SK-N-SH (cell line): ENCODE measurements around the gene HOXD11. TPM values are rescaled to one million over a fixed set of nuclear protein-coding genes. Genes with fewer than 3 reads are reported as not detected.
A peak's percentile ranks its signal among the peaks of the same experiment; 100 is the strongest.

Source experiments
- CTCF ChIA-PET: fragments of 300-600, 350-600 bp; formaldehyde crosslinking; extraction: SDS; loops from one replicate; lab custom pipeline; 2021; lab: Yijun Ruan, JAX
- POLR2A ChIA-PET: fragments of 350-600 bp; sonication (Branson Sonifier 250); formaldehyde crosslinking; extraction: SDS; loops from one replicate; lab custom pipeline; 2020; ENCODE audit warnings: antibody characterized with exemption, inconsistent platforms; lab: Yijun Ruan, JAX
- DNase-seq: peaks from one replicate; pipeline ENCODE4 v3.0.0; 2012
- H2AFZ ChIP-seq: fragments of 200-600 bp; sonication (generic); 2 replicates; pipeline ENCODE4 v1.8.1; 2016; ENCODE audit warnings: antibody characterized with exemption, mild to moderate bottlenecking, low read depth
- H3F3A ChIP-seq: fragments of 200-600 bp; sonication (generic); replicated peaks from 2 replicates; pipeline ENCODE3; 2016; ENCODE audit warnings: antibody characterized with exemption, mild to moderate bottlenecking; ENCODE audit not compliant: insufficient read depth
- H3K27ac ChIP-seq, 2 experiments: fragments of 200-500 bp in 1 of 2; fragments of 200-600 bp in 1 of 2; sonication (Bioruptor generic) in 1 of 2; sonication (generic), shearing (Covaris generic) in 1 of 2; 2 replicates each; pipeline versions ENCODE4 v1.5.1 to v1.6.1; 2014 to 2016; ENCODE audit warnings: low read depth in 2 of 2, inconsistent platforms in 1 of 2, low read length in 1 of 2, mild to moderate bottlenecking in 1 of 2, mixed read lengths in 1 of 2
- H3K27me3 ChIP-seq: fragments of 200-600 bp; sonication (generic), shearing (Covaris generic); 2 replicates; pipeline ENCODE4 v1.6.1; 2016; ENCODE audit warnings: mixed run types; ENCODE audit not compliant: insufficient read depth
- H3K36me3 ChIP-seq, 2 experiments: fragments of 200-500 bp in 1 of 2; fragments of 200-600 bp in 1 of 2; sonication (Bioruptor generic) in 1 of 2; sonication (generic) in 1 of 2; replicated peaks in 1 of 2; 2 replicates each; pipeline versions ENCODE3 to v1.5.1; 2014 to 2016; ENCODE audit warnings: low read length in 1 of 2, mild to moderate bottlenecking in 1 of 2; ENCODE audit not compliant: insufficient read depth in 2 of 2, control insufficient read depth in 1 of 2
- H3K4me1 ChIP-seq, 2 experiments: fragments of 200-500 bp in 1 of 2; fragments of 200-600 bp in 1 of 2; sonication (Bioruptor generic) in 1 of 2; sonication (generic), shearing (Covaris generic) in 1 of 2; 2 replicates each; pipeline versions ENCODE4 v1.5.1 to v1.6.1; 2014 to 2016; ENCODE audit warnings: low read depth in 1 of 2, low read length in 1 of 2, mixed run types in 1 of 2; ENCODE audit not compliant: insufficient read depth in 2 of 2, control insufficient read depth in 1 of 2
- H3K4me2 ChIP-seq: fragments of 200-600 bp; sonication (generic), shearing (Covaris generic); 2 replicates; pipeline ENCODE4 v1.6.1; 2017; ENCODE audit warnings: mixed run types
- H3K4me3 ChIP-seq, 2 experiments: fragments of 200-500 bp in 1 of 2; fragments of 200-600 bp in 1 of 2; sonication (Bioruptor generic) in 1 of 2; sonication (generic), shearing (Covaris generic) in 1 of 2; 2 replicates each; pipeline versions ENCODE4 v1.5.1 to v1.8.1; 2014 to 2016; ENCODE audit warnings: low read depth in 2 of 2, inconsistent platforms in 1 of 2, low read length in 1 of 2, mild to moderate bottlenecking in 1 of 2, mixed read lengths in 1 of 2, moderate library complexity in 1 of 2
- H3K79me2 ChIP-seq: fragments of 200-600 bp; sonication (generic); 2 replicates; pipeline ENCODE4 v1.8.1; 2017; ENCODE audit warnings: mild to moderate bottlenecking; ENCODE audit not compliant: insufficient read depth
- H3K9ac ChIP-seq: fragments of 200-600 bp; sonication (generic); 2 replicates; pipeline ENCODE4 v1.6.1; 2017; ENCODE audit warnings: mixed run types
- H3K9me2 ChIP-seq: fragments of 200-600 bp; sonication (generic); 2 replicates; pipeline ENCODE4 v1.6.1; 2017; ENCODE audit warnings: mixed run types
- H3K9me3 ChIP-seq: fragments of 200-600 bp; sonication (generic); 2 replicates; pipeline ENCODE4 v1.6.1; 2017; ENCODE audit warnings: mixed run types, mild to moderate bottlenecking, moderate library complexity
- H4K20me1 ChIP-seq: fragments of 200-600 bp; sonication (generic); 2 replicates; pipeline ENCODE4 v1.6.1; 2017; ENCODE audit warnings: mild to moderate bottlenecking, mixed run types; ENCODE audit not compliant: insufficient read depth
- CHD2 ChIP-seq: fragments of 150-350 bp; IDR thresholded peaks from 2 replicates; pipeline ENCODE4 v1.6.1; 2018; ENCODE audit warnings: low read length; ENCODE audit not compliant: partially characterized antibody
- ELF1 ChIP-seq: IDR thresholded peaks from 2 replicates; pipeline ENCODE4 v1.4.0; 2012
- EZH2phosphoT487 ChIP-seq: fragments of 200-600 bp; sonication (generic); IDR thresholded peaks from 2 replicates; pipeline ENCODE4 v1.6.1; 2017; ENCODE audit warnings: low read depth, mixed run types, mild to moderate bottlenecking, antibody characterized with exemption, moderate library complexity, borderline replicate concordance
- FOSL2 ChIP-seq: IDR thresholded peaks from 2 replicates; pipeline ENCODE4 v1.4.0; 2012; ENCODE audit warnings: low read depth, mild to moderate bottlenecking, moderate library complexity, borderline replicate concordance
- FOXJ3 ChIP-seq: sonication (generic); formaldehyde crosslinking; IDR thresholded peaks from 2 replicates; pipeline ENCODE4 v1.5.1; 2020; ENCODE audit warnings: mild to moderate bottlenecking, missing genetic modification reagents
- FOXM1 ChIP-seq: IDR thresholded peaks from 2 replicates; pipeline ENCODE4 v1.4.0; 2012; ENCODE audit warnings: low read depth, mild to moderate bottlenecking
- GABPA ChIP-seq: IDR thresholded peaks from 2 replicates; pipeline ENCODE4 v1.4.0; 2012; ENCODE audit warnings: low read depth, mild to moderate bottlenecking
- GATA2 ChIP-seq: sonication (generic); formaldehyde crosslinking; IDR thresholded peaks from 2 replicates; pipeline ENCODE4 v1.5.0; 2020; ENCODE audit warnings: mild to moderate bottlenecking, missing genetic modification reagents
- IRF3 ChIP-seq: fragments of 150-350 bp; IDR thresholded peaks from 2 replicates; pipeline ENCODE4 v1.6.1; 2016; ENCODE audit warnings: mild to moderate bottlenecking, low read depth, low read length
- MAX ChIP-seq: IDR thresholded peaks from 2 replicates; pipeline ENCODE4 v1.4.0; 2012; ENCODE audit warnings: low read depth
- MEF2A ChIP-seq: IDR thresholded peaks from 2 replicates; pipeline ENCODE4 v1.4.0; 2012; ENCODE audit warnings: low read depth, borderline replicate concordance
- MXI1 ChIP-seq: IDR thresholded peaks from 2 replicates; pipeline ENCODE4 v1.6.1; 2012; ENCODE audit warnings: mild to moderate bottlenecking, low read depth, low read length, improper control_type of control experiment
- NFIC ChIP-seq: IDR thresholded peaks from 2 replicates; pipeline ENCODE4 v1.4.0; 2012; ENCODE audit warnings: borderline replicate concordance
- PBX3 ChIP-seq: IDR thresholded peaks from 2 replicates; pipeline ENCODE4; 2012
- POLR2AphosphoS5 ChIP-seq: IDR thresholded peaks from 2 replicates; pipeline ENCODE4 v1.6.1; 2012; ENCODE audit warnings: low read depth, low read length
- RAD21 ChIP-seq: IDR thresholded peaks from 2 replicates; pipeline ENCODE4 v1.6.1; 2012; ENCODE audit warnings: mild to moderate bottlenecking, low read length
- RCOR1 ChIP-seq: fragments of 150-350 bp; IDR thresholded peaks from 2 replicates; pipeline ENCODE4 v1.6.1; 2017; ENCODE audit warnings: antibody characterized with exemption, low read length
- RFX5 ChIP-seq: IDR thresholded peaks from 2 replicates; pipeline ENCODE4 v1.6.1; 2012; ENCODE audit warnings: mild to moderate bottlenecking, improper control_type of control experiment, low read length
- RXRA ChIP-seq: IDR thresholded peaks from 2 replicates; pipeline ENCODE4 v1.4.0; 2012; ENCODE audit warnings: low read depth, mild to moderate bottlenecking, borderline replicate concordance
- SIN3A ChIP-seq: IDR thresholded peaks from 2 replicates; pipeline ENCODE4 v1.6.1; 2012; ENCODE audit warnings: low read depth, mild to moderate bottlenecking, low read length, moderate library complexity, borderline replicate concordance
- TAF1 ChIP-seq: IDR thresholded peaks from 2 replicates; pipeline ENCODE4 v1.6.1; 2012; ENCODE audit warnings: low read depth, mild to moderate bottlenecking, low read length, moderate library complexity, borderline replicate concordance
- TEAD4 ChIP-seq: IDR thresholded peaks from 2 replicates; pipeline ENCODE4 v1.4.0; 2012; ENCODE audit warnings: mild to moderate bottlenecking, borderline replicate concordance; ENCODE audit not compliant: insufficient read depth
- USF1 ChIP-seq: IDR thresholded peaks from 2 replicates; pipeline ENCODE4 v1.4.0; 2012; ENCODE audit warnings: low read depth, borderline replicate concordance
- USF2 ChIP-seq: fragments of 150-350 bp; IDR thresholded peaks from 2 replicates; pipeline ENCODE4 v1.6.1; 2017; ENCODE audit warnings: antibody characterized with exemption, low read length, low read depth, borderline replicate concordance
- YY1 ChIP-seq: IDR thresholded peaks from 2 replicates; pipeline ENCODE4 v1.4.0; 2012; ENCODE audit warnings: low read depth, mild to moderate bottlenecking
- ZBTB33 ChIP-seq: IDR thresholded peaks from 2 replicates; pipeline ENCODE4 v1.4.0; 2012; ENCODE audit warnings: low read depth, borderline replicate concordance
- WGBS: methylation state at CpG from one replicate; pipeline ENCODE4 v1.1.6; 2017; ENCODE audit warnings: low lambda C conversion rate; 5-methylcytosine and 5-hydroxymethylcytosine counted together
- polyA plus RNA-seq, 3 experiments: library from polyadenylated mRNA; depleted of rRNA; stranded (reverse); fragments of >200 nt; gene quantifications; 2 replicates each; pipeline ENCODE4 v1.2.3, GENCODE V29; 2012

Gene HOXD11
- polyA plus RNA-seq, 1 of the 3 experiments (the other 2 are of a cell fraction): not detected

GRCh38 chr2:176080540-176081375 is 26.3 kb upstream of the HOXD11 start:
- Histone ChIP-seq H3K4me1 (peaks cover 0 to 31% of the 10 kb centered on the region in 2 experiments; a peak in 1 of 4 replicates), H2AFZ (no peak overlapping the region), H3K36me3 (no peaks in the 10 kb centered on the region), H3K4me2 (peak overlapping the region; percentile 70), H3K27me3 (peaks cover 74% of the 10 kb centered on the region), H3K9me3 (no peaks in the 10 kb centered on the region), H3K27ac (no peak overlapping the region), H3F3A (peaks cover 3% of the 10 kb centered on the region), H4K20me1 (peaks cover 17% of the 10 kb centered on the region; the same call in 1 of the 2 replicates), H3K9ac (no peak overlapping the region), H3K9me2 (no peaks in the 10 kb centered on the region), H3K4me3 (peak overlapping the region; percentile 39 to 48; a peak in 3 of 4 replicates), H3K79me2 (no peaks in the 10 kb centered on the region)
- TF ChIP-seq SIN3A (no peak), PBX3 (no peak), FOXM1 (no peak), RCOR1 (no peak), NFIC (no peak), TEAD4 (no peak), FOXJ3 (CRISPR knock-in tag) (no peak), MAX (peak; percentile 67; the same call in 1 of the 2 replicates), FOSL2 (no peak), YY1 (no peak), GABPA (no peak), IRF3 (no peak), POLR2AphosphoS5 (no peak), RXRA (no peak), MXI1 (0 out of 2 replicates have a peak, but pooled peaks have one; percentile 21), MEF2A (no peak), ZBTB33 (no peak), CHD2 (no peak), RAD21 (no peak), RFX5 (no peak), USF1 (0 out of 2 replicates have a peak, but pooled peaks have one; percentile 13), EZH2phosphoT487 (peak; percentile 46; the same call in 1 of the 2 replicates), ELF1 (no peak), GATA2 (CRISPR knock-in tag) (no peak), TAF1 (no peak), USF2 (no peak)
- ChIA-PET POLR2A (interaction anchor here (0.6 to 1.1 kb wide), 2 partner anchors 79 to 393 kb away, joined by 3 read pairs; partner anchors contain the start of gene LNPK), CTCF (interaction anchor here (0.8 to 12.1 kb wide), 32 partner anchors 8 to 877 kb away, joined by 3 to 262 read pairs (median 5); partner anchors contain the start of gene HOXD13)
- peak; percentile 43 for DNase-seq
- 12% methylated on average over 28 of the region's 68 CpGs for WGBS
